HG03175 (cell line): ENCODE data around the gene GALNT1.

Experiments used
- ATAC-seq: cut with Tn5 transposase; IDR thresholded peaks from one replicate; pipeline ENCODE4 v1.9.1; 2021; ENCODE audit warnings: mild to moderate bottlenecking, moderate library complexity; ENCODE audit not compliant: unreplicated experiment

Gene GALNT1

DNA sequence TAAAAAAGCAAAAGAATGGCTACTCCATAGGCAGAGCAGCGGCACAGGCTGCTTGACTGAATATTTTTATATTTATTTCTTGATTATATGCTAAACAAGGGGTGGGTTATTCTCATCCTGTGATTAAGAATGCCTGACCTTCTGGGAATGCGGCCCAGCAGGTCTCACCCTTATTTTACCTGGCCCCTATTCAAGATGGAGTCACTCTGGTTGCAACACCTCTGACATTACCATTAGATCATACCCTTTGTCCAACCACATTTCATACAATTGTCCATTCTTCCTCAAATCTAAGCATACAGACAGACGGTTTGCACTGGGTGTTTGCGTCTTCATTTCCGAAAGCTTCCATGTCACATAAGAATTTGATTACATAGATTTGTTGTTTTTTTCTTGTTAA lies 168.2 kb downstream of the GALNT1 start:
- no peak for ATAC-seq

DNA sequence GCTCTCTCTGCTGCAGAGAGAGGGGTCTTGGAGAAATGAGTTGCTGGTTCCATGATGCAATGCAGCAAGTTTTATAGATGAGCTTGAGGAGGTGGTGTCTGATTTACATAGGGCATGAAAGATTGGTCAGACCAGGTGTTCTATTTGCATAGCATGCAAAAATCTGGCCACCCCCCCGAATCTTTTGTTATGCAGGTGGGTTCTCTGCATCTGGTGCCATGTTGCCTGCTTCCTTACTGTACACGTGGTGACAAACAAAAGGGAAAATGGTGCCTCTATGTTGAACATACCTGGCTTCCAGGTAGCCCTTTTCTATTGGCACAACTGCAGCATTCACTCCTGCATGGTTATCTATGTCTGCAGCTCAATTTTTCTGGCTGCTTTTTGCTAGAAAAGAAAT lies 169.4 kb downstream of the GALNT1 start:
- no peak for ATAC-seq

DNA sequence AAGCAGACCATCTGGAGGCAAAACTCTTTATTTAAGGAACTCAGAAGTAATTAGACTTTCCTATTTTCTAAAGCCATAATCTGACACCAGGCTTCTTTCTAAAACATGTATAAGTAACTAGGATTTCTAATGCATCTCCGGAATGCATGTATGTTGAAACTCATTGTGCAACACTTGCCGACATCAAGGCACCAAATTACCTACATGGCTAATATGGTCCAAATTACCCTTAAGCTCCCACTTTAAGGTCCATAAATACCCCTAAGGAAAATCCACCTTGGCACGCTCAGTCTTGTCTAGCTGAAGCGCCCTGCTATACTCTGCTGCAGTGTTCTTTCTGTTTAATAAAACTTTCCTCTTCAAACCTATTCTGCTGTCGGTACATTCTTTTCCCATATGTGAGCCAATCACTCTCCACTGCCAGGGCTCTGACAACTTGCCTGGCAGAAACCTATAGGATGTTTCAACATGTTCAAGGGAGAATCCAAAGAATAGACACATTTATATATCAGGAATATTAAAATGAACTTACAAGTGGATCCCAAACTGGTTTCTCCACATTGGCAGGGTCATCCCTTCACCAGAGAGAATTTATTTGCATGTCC lies 171.9 kb downstream of the GALNT1 start:
- ATAC-seq = no peak

DNA sequence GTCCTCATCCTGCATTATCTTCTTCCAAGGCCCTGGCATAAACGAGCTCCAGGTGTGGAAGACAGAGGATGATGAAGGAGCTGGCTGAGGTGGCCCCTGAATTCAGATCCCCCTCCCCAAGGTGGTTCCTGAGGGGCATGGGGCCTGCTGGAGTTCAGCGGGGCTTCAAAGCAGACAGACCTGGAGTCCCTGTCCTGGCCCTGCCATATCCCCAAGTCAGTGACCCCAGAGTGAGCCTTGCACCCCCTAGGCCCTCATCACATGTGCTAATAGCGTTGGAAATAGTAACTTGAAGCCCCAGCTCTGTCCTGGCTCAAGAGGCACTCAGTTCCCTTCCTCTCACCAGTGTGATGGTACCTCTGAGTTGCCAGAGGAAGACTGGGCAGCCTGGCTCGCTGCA lies 172.9 kb downstream of the GALNT1 start:
- no peak for ATAC-seq

DNA sequence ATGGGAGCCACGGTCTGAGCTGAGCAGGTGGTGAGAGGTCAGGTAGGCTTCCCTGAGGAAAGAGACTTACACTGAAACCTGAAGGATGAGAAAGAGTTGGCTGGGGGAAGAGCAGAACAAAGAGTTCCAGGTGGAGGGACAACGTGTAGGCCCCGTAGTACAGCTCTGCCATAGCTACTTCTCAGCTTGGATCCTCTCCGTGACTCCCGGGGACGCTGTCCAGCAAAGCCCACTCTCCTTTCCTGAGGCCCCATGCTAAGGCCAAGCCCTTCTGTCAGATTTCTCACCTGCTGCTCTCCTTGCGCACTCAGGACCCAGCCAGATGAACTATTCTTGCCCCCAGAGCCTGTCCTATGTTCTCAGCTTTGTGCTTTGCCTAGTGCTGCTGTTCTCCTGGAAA lies 173.8 kb downstream of the GALNT1 start:
- no peak for ATAC-seq

DNA sequence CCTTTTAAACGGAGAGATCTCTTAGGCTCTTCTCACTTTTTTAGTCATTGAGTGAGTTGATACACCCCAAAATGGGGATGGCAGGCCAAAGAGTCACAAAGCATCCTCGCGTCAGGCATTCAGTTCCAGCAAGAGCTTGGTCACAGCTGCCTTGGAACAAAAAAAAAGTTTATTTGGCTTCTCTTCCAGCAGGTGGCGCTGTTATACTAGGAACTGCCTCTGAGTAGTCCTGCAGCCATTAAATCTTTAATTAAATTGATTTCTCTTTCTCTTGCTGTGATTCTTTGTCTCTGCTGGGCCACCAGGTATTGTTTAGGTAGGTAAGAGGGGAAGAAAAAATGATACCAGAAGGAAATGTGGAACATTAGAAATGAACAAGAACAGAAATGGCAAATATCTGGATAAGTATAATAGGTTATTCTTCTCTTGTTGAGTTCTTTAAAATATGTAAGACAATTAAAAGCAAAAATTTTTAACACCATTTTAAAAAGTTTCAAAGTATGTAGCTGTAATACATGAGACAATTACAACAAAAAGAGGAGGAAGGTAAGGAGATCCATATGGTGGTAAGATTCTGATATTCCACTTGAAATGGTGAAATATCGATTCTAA lies 175.1 kb downstream of the GALNT1 start:
- ATAC-seq = peak; percentile 76
